Stomach smooth muscle (tissue), 2 donors: ENCODE measurements around the gene CUBN.

ENCODE experiments used
- H3K27ac ChIP-seq: one replicate; pipeline ENCODE4 v1.7.0; 2013; ENCODE audit warnings: mild to moderate bottlenecking, low read length, inconsistent platforms
- H3K27me3 ChIP-seq, 2 donors: one replicate each; pipeline ENCODE4 v1.7.0; 2013; ENCODE audit warnings: low read length in 2 of 2; ENCODE audit not compliant: insufficient read depth in 2 of 2, control insufficient read depth in 1 of 2
- H3K36me3 ChIP-seq, 2 donors: one replicate each; pipeline ENCODE4 v1.7.0; 2013; ENCODE audit warnings: low read length in 2 of 2; ENCODE audit not compliant: control insufficient read depth in 2 of 2, insufficient read depth in 2 of 2
- H3K4me1 ChIP-seq: one replicate; pipeline ENCODE4 v1.7.0; 2013; ENCODE audit warnings: low read length; ENCODE audit not compliant: control insufficient read depth, insufficient read depth
- H3K4me3 ChIP-seq, 2 donors: one replicate each; pipeline ENCODE4 v1.7.0; 2013; ENCODE audit warnings: low read length in 2 of 2
- H3K9ac ChIP-seq, 2 donors: one replicate each; pipeline ENCODE4 v1.7.0; 2013; ENCODE audit warnings: low read length in 2 of 2, mild to moderate bottlenecking in 1 of 2
- H3K9me3 ChIP-seq, 2 donors: one replicate each; pipeline ENCODE4 v1.7.0; 2013; ENCODE audit warnings: low read length in 2 of 2; ENCODE audit not compliant: control insufficient read depth in 2 of 2
- donor health status: healthy.
- donor health status: Pancreatic carcinoma.

CUBN gene

DNA sequence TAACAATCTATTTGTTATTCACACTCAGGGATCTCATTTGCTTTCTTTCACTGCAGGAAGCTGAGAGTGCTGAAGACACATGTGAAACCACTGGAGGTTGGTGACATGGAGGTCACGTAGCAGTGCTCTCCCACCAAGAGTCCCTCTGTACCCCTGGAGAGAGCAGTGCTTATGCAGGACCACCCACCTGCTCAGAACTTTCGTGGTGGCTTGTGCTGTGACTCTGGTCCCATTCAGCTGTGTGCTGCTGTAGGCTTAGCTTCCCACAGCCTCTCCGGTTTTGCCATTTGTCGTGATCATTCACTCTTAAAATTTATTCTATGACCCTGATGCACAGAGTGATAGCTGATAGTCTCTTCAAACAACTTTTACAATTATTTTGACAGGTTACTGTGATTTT lies 216.3 kb downstream of the CUBN start:
- Histone ChIP-seq H3K27ac (no peak overlapping the region), H3K4me3 (no peak overlapping the region), H3K4me1 (no peaks in the 10 kb centered on the region), H3K36me3 (no peaks in the 10 kb centered on the region), H3K9me3 (no peaks in the 10 kb centered on the region), H3K9ac (no peak overlapping the region), H3K27me3 (no peaks in the 10 kb centered on the region)

DNA sequence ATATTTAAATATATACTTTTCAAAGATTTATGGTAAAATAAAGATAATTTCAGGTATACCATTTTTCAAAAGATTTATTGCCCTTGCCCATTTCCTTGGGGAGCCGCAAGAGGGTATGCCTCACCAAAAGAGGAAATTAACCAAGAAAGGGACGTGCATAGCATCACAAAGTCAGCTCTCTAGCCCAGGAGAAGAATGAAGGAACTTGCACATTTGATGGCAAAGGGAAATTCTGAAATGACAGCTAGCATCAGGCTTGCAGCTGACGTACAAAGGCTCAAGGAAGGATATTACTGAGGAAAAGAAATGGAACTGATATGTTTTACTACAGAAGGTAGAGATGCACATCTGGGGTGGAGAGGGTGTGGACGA lies 218.8 kb downstream of the CUBN start:
- no peak overlapping the region for H3K27ac ChIP-seq
- no peaks in the 10 kb centered on the region for H3K9me3 ChIP-seq
- no peaks in the 10 kb centered on the region for H3K27me3 ChIP-seq
- no peaks in the 10 kb centered on the region for H3K36me3 ChIP-seq
- H3K9ac ChIP-seq, result no peak overlapping the region
- no peak overlapping the region for H3K4me3 ChIP-seq
- no peaks in the 10 kb centered on the region for H3K4me1 ChIP-seq

DNA sequence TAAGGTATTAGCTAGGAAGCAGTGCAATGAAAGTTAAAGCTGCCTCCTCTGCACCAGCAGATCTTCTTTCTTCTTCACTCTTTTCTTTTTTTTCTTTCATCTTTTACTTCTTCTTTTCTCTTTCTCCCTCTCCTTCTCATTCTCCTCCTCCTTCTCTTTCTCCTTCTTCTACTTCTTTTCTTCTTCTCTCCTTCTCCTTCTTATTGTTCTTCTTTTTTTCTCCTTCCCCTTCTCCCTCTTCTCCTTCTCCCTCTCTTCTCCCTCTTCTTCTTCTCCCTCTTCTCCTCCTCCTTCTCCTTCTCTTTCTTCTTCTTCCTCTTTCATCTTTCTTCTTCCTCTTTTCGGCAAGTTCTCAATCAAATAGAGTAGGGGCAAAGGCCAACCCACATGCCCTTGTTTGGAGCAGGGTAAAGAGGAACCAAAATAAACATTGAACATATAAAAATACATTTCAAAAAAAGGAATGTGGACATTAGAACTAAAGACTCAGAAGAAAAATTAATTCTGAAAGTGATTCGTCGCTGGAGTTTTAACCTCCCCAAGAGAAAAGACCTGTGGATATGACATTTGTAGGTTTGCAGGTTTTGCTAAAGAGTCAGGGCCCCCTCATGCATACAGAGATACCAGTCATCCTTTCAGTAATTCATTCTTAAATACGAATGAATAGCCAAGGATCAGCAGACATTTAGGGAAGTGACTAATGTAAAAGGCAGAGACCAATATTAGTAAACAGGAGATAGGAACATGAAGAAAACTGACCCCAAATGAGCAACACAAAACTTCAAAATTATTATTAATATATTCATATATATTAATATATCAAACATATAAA lies 219.4 kb downstream of the CUBN start:
- Histone ChIP-seq H3K27me3 (no peaks in the 10 kb centered on the region), H3K9me3 (no peaks in the 10 kb centered on the region), H3K4me3 (no peak overlapping the region), H3K27ac (no peak overlapping the region), H3K36me3 (no peaks in the 10 kb centered on the region), H3K4me1 (no peaks in the 10 kb centered on the region), H3K9ac (no peak overlapping the region)

DNA sequence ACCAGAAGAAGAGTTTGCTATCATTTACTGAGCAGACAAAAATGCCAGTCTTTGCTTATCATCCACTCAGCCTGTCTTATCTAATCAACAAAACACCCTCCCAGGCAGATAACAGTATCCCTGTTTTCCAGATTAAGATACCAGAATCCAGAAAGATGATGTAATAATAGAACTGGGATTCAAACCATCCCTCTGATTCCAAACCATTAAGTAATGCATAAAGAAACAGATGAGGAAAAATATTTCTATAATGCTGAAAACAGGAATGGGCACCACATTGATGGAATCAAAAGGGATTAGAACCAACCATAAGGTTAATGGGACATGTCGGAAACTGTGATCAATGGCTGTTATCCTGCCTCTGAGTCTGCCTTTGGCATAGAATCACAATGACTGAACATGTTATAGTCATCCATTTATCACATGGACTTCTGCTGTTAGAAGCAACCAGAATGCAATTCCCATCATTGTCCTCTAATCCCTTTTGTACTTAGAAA lies 220.3 kb downstream of the CUBN start:
- no peaks in the 10 kb centered on the region for H3K27me3 ChIP-seq
- no peaks in the 10 kb centered on the region for H3K4me1 ChIP-seq
- no peaks in the 10 kb centered on the region for H3K9me3 ChIP-seq
- H3K4me3 ChIP-seq, result no peak overlapping the region
- H3K27ac ChIP-seq, result no peak overlapping the region
- no peaks in the 10 kb centered on the region for H3K36me3 ChIP-seq
- H3K9ac ChIP-seq, result no peak overlapping the region

DNA sequence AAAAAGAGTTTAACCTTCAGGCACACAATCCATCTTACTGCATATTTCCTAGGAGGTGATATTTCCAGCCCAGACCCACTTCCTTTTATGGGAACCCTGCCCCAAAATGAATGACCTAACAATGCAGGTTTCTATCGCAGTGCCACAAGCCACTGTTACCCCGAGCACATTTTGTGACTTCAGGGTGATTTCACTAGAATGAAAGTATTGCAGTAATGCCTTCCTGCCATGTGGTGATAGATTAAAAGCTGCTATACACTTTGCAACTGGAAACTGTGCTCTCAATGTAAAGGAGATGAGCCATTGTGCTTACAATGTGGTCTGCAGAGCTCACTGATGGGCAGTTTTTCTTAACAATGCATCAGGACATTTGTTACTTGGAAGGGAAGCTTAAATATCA lies 221.9 kb downstream of the CUBN start:
- H3K9ac ChIP-seq, result no peak overlapping the region
- no peak overlapping the region for H3K27ac ChIP-seq

DNA sequence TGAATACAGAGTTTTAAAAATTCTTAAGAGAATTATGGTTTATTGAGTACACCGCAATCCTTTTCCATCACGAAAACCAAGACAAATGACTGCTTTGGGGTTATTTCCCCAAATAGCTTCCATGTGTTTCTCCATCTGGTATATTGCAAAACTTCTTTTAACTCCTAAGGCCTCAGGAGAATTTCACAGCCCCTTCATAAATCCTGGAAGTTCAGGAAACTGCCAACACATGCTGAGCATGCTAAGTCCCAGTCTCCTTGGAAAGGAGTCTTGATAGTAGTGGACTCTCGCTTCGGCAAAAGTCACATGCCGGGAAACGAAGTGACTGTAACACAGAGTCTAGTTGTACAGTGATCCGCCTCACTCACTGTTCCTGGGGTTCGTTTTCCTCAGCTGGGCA lies 224.3 kb downstream of the CUBN start:
- H3K4me1 ChIP-seq, result no peaks in the 10 kb centered on the region

More for the DNA sequence above, 221.9 kb downstream of the CUBN start:
- Histone ChIP-seq H3K36me3 (no peaks in the 10 kb centered on the region), H3K4me3 (no peak overlapping the region), H3K9me3 (no peaks in the 10 kb centered on the region), H3K27me3 (no peaks in the 10 kb centered on the region), H3K4me1 (no peaks in the 10 kb centered on the region)

DNA sequence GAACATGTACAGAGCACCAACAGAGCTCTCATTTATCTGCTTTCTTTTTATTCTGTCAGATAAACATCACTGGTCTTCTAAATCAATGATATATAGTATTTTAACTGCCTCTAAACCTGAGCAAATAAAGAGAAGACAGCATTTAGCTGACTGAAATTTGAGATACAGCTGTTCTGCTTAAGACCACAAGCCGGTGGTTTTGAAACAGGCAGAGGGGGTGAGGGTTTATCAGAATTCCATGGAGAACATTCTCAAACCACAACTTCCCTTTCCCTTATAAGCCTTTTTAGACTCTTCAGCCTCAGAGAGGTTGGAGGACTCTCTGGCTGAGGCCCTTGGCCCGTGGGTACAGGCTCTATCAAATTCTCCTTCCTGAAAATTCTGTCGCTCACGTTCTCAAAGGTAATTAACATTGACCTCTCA lies 225.0 kb downstream of the CUBN start:
- Histone ChIP-seq H3K4me1 (no peaks in the 10 kb centered on the region), H3K9me3 (no peaks in the 10 kb centered on the region), H3K9ac (no peak overlapping the region), H3K27ac (no peak overlapping the region), H3K27me3 (no peaks in the 10 kb centered on the region), H3K36me3 (no peaks in the 10 kb centered on the region), H3K4me3 (no peak overlapping the region)

More for the DNA sequence above, 224.3 kb downstream of the CUBN start:
- Histone ChIP-seq H3K4me3 (no peak overlapping the region), H3K9me3 (no peaks in the 10 kb centered on the region), H3K9ac (no peak overlapping the region), H3K27me3 (no peaks in the 10 kb centered on the region), H3K27ac (no peak overlapping the region), H3K36me3 (no peaks in the 10 kb centered on the region)

DNA sequence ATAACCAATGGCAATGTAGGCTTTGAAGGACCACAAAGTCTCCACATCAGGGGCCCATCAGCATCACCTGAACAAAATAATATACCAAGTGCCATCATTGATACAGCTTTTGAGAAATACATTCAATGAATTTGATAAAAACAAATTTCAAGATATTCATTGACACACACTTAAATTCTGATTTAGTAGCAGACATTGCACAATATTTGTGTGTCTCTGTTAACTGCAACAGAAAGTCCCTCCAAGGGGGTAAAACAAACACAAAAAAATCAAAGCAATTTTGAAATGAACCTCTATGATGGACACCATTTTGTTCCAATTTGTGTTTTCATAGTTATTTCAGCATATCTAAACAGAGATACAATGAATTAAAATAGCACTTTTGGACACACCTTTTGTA lies 225.6 kb downstream of the CUBN start:
- Histone ChIP-seq H3K4me1 (no peaks in the 10 kb centered on the region), H3K36me3 (no peaks in the 10 kb centered on the region), H3K9me3 (no peaks in the 10 kb centered on the region), H3K4me3 (no peak overlapping the region), H3K9ac (no peak overlapping the region), H3K27me3 (no peaks in the 10 kb centered on the region), H3K27ac (no peak overlapping the region)

DNA sequence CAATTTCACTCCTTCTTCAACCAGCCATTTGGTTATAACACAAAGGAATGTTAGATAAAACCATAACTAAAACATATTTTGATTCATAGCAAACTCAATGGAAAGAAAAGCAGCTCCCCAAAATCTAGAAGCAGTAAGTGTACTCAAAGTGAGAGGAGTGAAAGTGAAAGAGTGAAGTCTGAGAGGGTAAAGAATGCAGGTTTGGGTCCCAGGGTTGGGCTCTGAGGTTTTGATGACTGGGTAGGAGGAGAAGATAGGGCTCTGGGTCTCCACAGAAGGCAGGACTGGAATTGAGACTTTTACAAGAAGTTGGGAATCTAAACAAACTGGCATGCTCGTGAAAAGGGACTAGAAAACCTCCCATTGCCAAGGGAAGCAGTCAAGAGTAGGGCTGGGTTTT lies 227.0 kb downstream of the CUBN start:
- H3K27ac ChIP-seq, result no peak overlapping the region
- no peaks in the 10 kb centered on the region for H3K4me1 ChIP-seq
- no peaks in the 10 kb centered on the region for H3K9me3 ChIP-seq
- no peak overlapping the region for H3K9ac ChIP-seq
- no peak overlapping the region for H3K4me3 ChIP-seq
- no peaks in the 10 kb centered on the region for H3K36me3 ChIP-seq
- no peaks in the 10 kb centered on the region for H3K27me3 ChIP-seq

DNA sequence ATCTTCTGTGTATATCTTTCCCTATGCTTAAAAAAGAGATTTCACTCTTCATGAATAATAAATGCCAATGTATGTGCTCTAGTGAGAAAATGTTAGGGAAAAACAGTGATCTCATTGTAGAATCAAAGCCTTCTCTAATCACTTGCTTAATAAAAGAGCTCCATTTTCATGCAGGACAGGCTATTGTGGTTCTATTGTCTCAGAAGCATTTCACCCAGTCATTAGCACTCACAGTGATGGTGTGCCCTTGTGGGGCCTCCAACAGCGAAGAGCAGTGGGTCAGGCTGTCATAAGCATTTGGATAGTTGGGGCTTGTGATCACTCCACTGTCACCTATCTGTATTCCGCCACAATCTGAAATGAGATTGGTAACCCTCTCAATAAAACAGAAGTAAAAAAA lies 228.5 kb downstream of the CUBN start:
- Histone ChIP-seq H3K4me3 (no peak overlapping the region), H3K27ac (no peak overlapping the region), H3K27me3 (no peaks in the 10 kb centered on the region), H3K9ac (no peak overlapping the region), H3K9me3 (no peaks in the 10 kb centered on the region), H3K4me1 (no peaks in the 10 kb centered on the region), H3K36me3 (no peaks in the 10 kb centered on the region)

DNA sequence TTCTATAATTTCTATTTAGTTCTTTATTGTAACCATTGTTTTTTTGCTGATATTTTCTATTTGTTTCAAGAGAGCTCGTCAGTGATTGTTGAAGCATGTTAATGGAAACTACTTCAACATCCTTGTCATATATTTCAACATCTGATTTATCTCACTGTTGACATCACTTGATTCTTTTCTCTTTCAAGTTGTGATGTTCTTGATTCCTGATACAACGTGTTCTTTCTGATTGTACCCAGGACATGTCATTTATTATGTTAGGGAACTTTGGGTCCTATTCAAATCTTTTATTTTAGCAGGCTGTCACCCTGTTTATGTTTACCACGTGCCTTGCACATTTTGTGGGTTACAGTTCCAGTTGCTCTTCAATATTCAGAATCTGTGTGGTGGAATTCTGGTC lies 232.6 kb downstream of the CUBN start:
- Histone ChIP-seq H3K4me3 (no peak overlapping the region), H3K27me3 (no peaks in the 10 kb centered on the region), H3K27ac (no peak overlapping the region), H3K36me3 (no peaks in the 10 kb centered on the region), H3K9me3 (no peaks in the 10 kb centered on the region), H3K4me1 (no peaks in the 10 kb centered on the region), H3K9ac (no peak overlapping the region)
